Liver (tissue), 3 donors: Measurements from ENCODE around the gene CCDC136.

Experiments
- CTCF ChIP-seq: fragments of 150-350 bp; IDR thresholded peaks from 2 replicates; pipeline ENCODE4 v1.5.1; 2017; ENCODE audit warnings: improper control_type of control experiment, low read depth, low read length; ENCODE audit not compliant: missing input control
- RAD21 ChIP-seq, 2 donors: IDR thresholded peaks; 2 replicates each; pipeline ENCODE4 v1.6.1; 2016; ENCODE audit warnings: antibody characterized with exemption in 2 of 2, mild to moderate bottlenecking in 2 of 2
- SP1 ChIP-seq: IDR thresholded peaks from 2 replicates; pipeline ENCODE4 v1.6.1; 2018; ENCODE audit warnings: antibody characterized with exemption, mild to moderate bottlenecking
- donor health status: healthy.
- donor health status: healthy.

- TF ChIP-seq CTCF (no peak), SP1 (no peak), RAD21 (IDR thresholded peaks at IDR 0.05) (no peak)
These were observed 35.8 kb upstream of the CCDC136 start for GRCh38 chr7:128755819-128756476.
